GM19023 (cell line): ENCODE results near the gene SPAG5.
A peak's percentile ranks its signal among the peaks of the same experiment; 100 is the strongest.

Source experiments
- ATAC-seq: cut with Tn5 transposase; IDR thresholded peaks from one replicate; pipeline ENCODE4 v1.9.1; 2021; ENCODE audit warnings: mild to moderate bottlenecking, moderate library complexity; ENCODE audit not compliant: unreplicated experiment

Gene SPAG5

GRCh38 chr17:28598799-28599310 lies at the start of gene SPAG5:
SPAG5 (minus strand) TSS chr17:28599025; CDS start chr17:28598946, 79 bp downstream.
- ATAC-seq = peak; percentile 88

GRCh38 chr17:28646039-28646754 lies 47.4 kb upstream of the SPAG5 start:
- ATAC-seq = no peak

- ATAC-seq = no peak
Measured at GRCh38 chr17:28645576-28645939, 46.7 kb upstream of the SPAG5 start.

GRCh38 chr17:28644787-28645575 lies 46.2 kb upstream of the SPAG5 start, which contains the start of gene BLTP2:
BLTP2 (minus strand) TSS chr17:28645158; CDS start chr17:28645056, 102 bp downstream.
- ATAC-seq = peak; percentile 94

- ATAC-seq = peak; percentile 10
Measured at GRCh38 chr17:28643983-28644786, 45.4 kb upstream of the SPAG5 start.

GRCh38 chr17:28641579-28641978 lies 42.8 kb upstream of the SPAG5 start:
- ATAC-seq = no peak

- no peak for ATAC-seq
Measured at GRCh38 chr17:28635506-28635905, 36.7 kb upstream of the SPAG5 start.

- no peak for ATAC-seq
Measured at GRCh38 chr17:28634206-28634865, 35.5 kb upstream of the SPAG5 start.

GRCh38 chr17:28626818-28627217 lies 28.0 kb upstream of the SPAG5 start:
- no peak for ATAC-seq

- ATAC-seq = no peak
Measured at GRCh38 chr17:28624148-28624547, 25.3 kb upstream of the SPAG5 start.

- ATAC-seq = no peak
Measured at GRCh38 chr17:28623696-28624095, 24.9 kb upstream of the SPAG5 start.

- ATAC-seq = no peak
Measured at GRCh38 chr17:28622186-28622585, 23.4 kb upstream of the SPAG5 start.

- no peak for ATAC-seq
Measured at GRCh38 chr17:28620010-28620409, 21.2 kb upstream of the SPAG5 start.

GRCh38 chr17:28618464-28618863 lies 19.6 kb upstream of the SPAG5 start:
- no peak for ATAC-seq

- ATAC-seq = no peak
Measured at GRCh38 chr17:28616281-28616680, 17.5 kb upstream of the SPAG5 start.

- ATAC-seq = no peak
Measured at GRCh38 chr17:28615260-28615940, 16.6 kb upstream of the SPAG5 start.

GRCh38 chr17:28613931-28614381 lies 15.1 kb upstream of the SPAG5 start, which contains the start of gene RSKR:
RSKR (minus strand) TSS chr17:28614185; CDS start chr17:28614161, 24 bp downstream.
- ATAC-seq = no peak

GRCh38 chr17:28612936-28613872 lies 14.4 kb upstream of the SPAG5 start:
- ATAC-seq = no peak

GRCh38 chr17:28612531-28612930 lies 13.7 kb upstream of the SPAG5 start:
- no peak for ATAC-seq
